C1 segment of cervical spinal cord (tissue), 14 donors: ENCODE results near the gene THUMPD1.
"Not testable (repeated sequence)": the region's sequence is repeated elsewhere in the genome, so short reads cannot be mapped to it uniquely, and the experiment has no call there.

Experiments
- DNase-seq, 14 donors: peaks; one replicate each; lab custom pipeline; 2025; lab: John Stamatoyannopoulos, UW

The THUMPD1 gene

GRCh38 chr16:20695024-20695423 is 46.6 kb downstream of the THUMPD1 start:
- DNase-seq, result no peak

GRCh38 chr16:20694096-20694495 is 47.5 kb downstream of the THUMPD1 start:
- DNase-seq, result not testable (repeated sequence)

GRCh38 chr16:20689668-20690067 is 52.0 kb downstream of the THUMPD1 start:
- no peak for DNase-seq

GRCh38 chr16:20683812-20684211 is 57.8 kb downstream of the THUMPD1 start:
- no peak for DNase-seq
